B cell (primary cell): Measurements from ENCODE around the gene ST6GALNAC2. TPM values are rescaled to one million over a fixed set of nuclear protein-coding genes. Genes with fewer than 3 reads are reported as not detected.

Experiments used
- ATAC-seq: fragments of 200-7000 bp; cut with Tn5 transposase; one replicate; pipeline ENCODE4 v1.10.0; 2021; ENCODE audit warnings: low read depth, mild to moderate bottlenecking, moderate number of reproducible peaks, moderate library complexity
- CTCF ChIA-PET: fragments of 350-600 bp; sonication (Branson Sonifier 250); formaldehyde crosslinking; loops from one replicate; lab custom pipeline; 2021; ENCODE audit warnings: antibody characterized with exemption, inconsistent platforms; lab: Charles Lee
- POLR2A ChIA-PET: fragments of 350-600 bp; sonication (Branson Sonifier 250); formaldehyde crosslinking; loops from one replicate; lab custom pipeline; 2021; ENCODE audit warnings: antibody characterized with exemption; lab: Charles Lee
- DNase-seq: peaks from one replicate; pipeline ENCODE4 v3.0.0; 2013
- H2AFZ ChIP-seq: 2 replicates; pipeline ENCODE4 v1.6.1; 2012; ENCODE audit warnings: mild to moderate bottlenecking, low read depth, low read length; ENCODE audit not compliant: insufficient read depth, poor library complexity, severe bottlenecking
- H3K27ac ChIP-seq, 2 donors: 1 replicate in 1 of 2; 2 replicates in 1 of 2; pipeline ENCODE4 v1.5.1; 2012 to 2013; ENCODE audit warnings: low read length in 2 of 2, mild to moderate bottlenecking in 2 of 2, moderate library complexity in 1 of 2
- H3K27me3 ChIP-seq, 4 experiments: fragments of 200-600 bp in 1 of 4; sonication (generic) in 1 of 4; replicated peaks in 1 of 4; 1 replicate in 2 of 4; 2 replicates in 2 of 4; pipeline versions ENCODE4 v1.6.1 to v1.7.0; 2013 to 2016; ENCODE audit warnings: low read length in 3 of 4, mild to moderate bottlenecking in 2 of 4, mixed read lengths in 1 of 4, moderate library complexity in 1 of 4; ENCODE audit not compliant: insufficient read depth in 4 of 4, control insufficient read depth in 3 of 4; ENCODE audit errors: control extremely low read depth in 1 of 4
- H3K36me3 ChIP-seq, 2 experiments: replicated peaks in 1 of 2; 1 replicate in 1 of 2; 2 replicates in 1 of 2; pipeline versions ENCODE4 v1.6.1 to v1.7.1; 2013; ENCODE audit warnings: low read length in 1 of 2; ENCODE audit not compliant: insufficient read depth in 2 of 2, control insufficient read depth in 1 of 2; ENCODE audit errors: control extremely low read depth in 1 of 2, extremely low read depth in 1 of 2
- H3K4me1 ChIP-seq, 2 donors: fragments of 200-600 bp in 1 of 2; sonication (generic) in 1 of 2; 1 replicate in 1 of 2; 2 replicates in 1 of 2; pipeline versions ENCODE4 v1.5.1 to v1.6.1; 2013 to 2017; ENCODE audit warnings: low read length in 2 of 2; ENCODE audit not compliant: control insufficient read depth in 2 of 2, insufficient read depth in 2 of 2
- H3K4me2 ChIP-seq: replicated peaks from 2 replicates; pipeline ENCODE3; 2012; ENCODE audit warnings: mild to moderate bottlenecking, low read depth, low read length; ENCODE audit not compliant: poor library complexity, severe bottlenecking
- H3K4me3 ChIP-seq, 5 experiments: fragments of 200-600 bp in 1 of 5; sonication (generic) in 1 of 5; 1 replicate in 3 of 5; 2 replicates in 2 of 5; pipeline versions ENCODE4 v1.5.1 to v1.7.0; 2011 to 2016; ENCODE audit warnings: low read length in 4 of 5, mild to moderate bottlenecking in 4 of 5, low read depth in 2 of 5, control low read depth in 1 of 5, moderate library complexity in 1 of 5; ENCODE audit not compliant: insufficient read depth in 1 of 5; ENCODE audit errors: control extremely low read depth in 1 of 5, extremely low read depth in 1 of 5
- H3K79me2 ChIP-seq: fragments of 200-600 bp; sonication (generic); one replicate; pipeline ENCODE4 v1.6.0; 2016; ENCODE audit warnings: low read length; ENCODE audit not compliant: control insufficient read depth, insufficient read depth
- H3K9ac ChIP-seq: fragments of 200-600 bp; sonication (generic); 2 replicates; pipeline ENCODE4 v1.6.1; 2017; ENCODE audit warnings: mild to moderate bottlenecking, low read length, moderate library complexity
- H3K9me3 ChIP-seq, 3 donors: one replicate each; pipeline versions ENCODE4 v1.6.1 to v1.7.1; 2013; ENCODE audit warnings: low read length in 2 of 3; ENCODE audit not compliant: control insufficient read depth in 2 of 3, insufficient read depth in 1 of 3; ENCODE audit errors: control extremely low read depth in 1 of 3
- H4K20me1 ChIP-seq: 2 replicates; pipeline ENCODE4 v1.6.0; 2012; ENCODE audit warnings: mild to moderate bottlenecking, low read length; ENCODE audit not compliant: insufficient read depth, control insufficient read depth, poor library complexity, severe bottlenecking
- H3K27ac Mint-ChIP-seq: one replicate; pipeline ENCODE4 v1.8.0; 2021; ENCODE audit warnings: mixed read lengths
- H3K27me3 Mint-ChIP-seq: one replicate; pipeline ENCODE4 v1.8.0; 2021; ENCODE audit warnings: mixed read lengths
- H3K4me1 Mint-ChIP-seq: one replicate; pipeline ENCODE4 v1.8.0; 2021; ENCODE audit warnings: mixed read lengths
- H3K4me3 Mint-ChIP-seq: one replicate; pipeline ENCODE4 v1.8.0; 2021; ENCODE audit warnings: mixed read lengths
- H3K9me3 Mint-ChIP-seq: one replicate; pipeline ENCODE4 v1.8.0; 2022; ENCODE audit warnings: mixed read lengths; ENCODE audit not compliant: insufficient read depth
- CTCF ChIP-seq: fragments of 200-600 bp; IDR thresholded peaks from one replicate; pipeline ENCODE4 v1.8.0; 2022; ENCODE audit warnings: antibody characterized with exemption, mild to moderate bottlenecking
- EZH2 ChIP-seq: IDR thresholded peaks from 2 replicates; pipeline ENCODE4 v1.6.1; 2012; ENCODE audit warnings: borderline replicate concordance, low read depth, mild to moderate bottlenecking, moderate library complexity, low read length; ENCODE audit not compliant: insufficient read depth, poor library complexity, severe bottlenecking
- WGBS: methylation state at CpG from one replicate; pipeline ENCODE4 v1.1.5; 2013; ENCODE audit warnings: missing lambda C conversion rate; ENCODE audit not compliant: insufficient coverage; 5-methylcytosine and 5-hydroxymethylcytosine counted together
- intact Hi-C: fragments of 100-400 bp; cut with micrococcal nuclease; formaldehyde crosslinking; loops from one replicate; pipeline ENCODE4 v1.10.0; 2022
- polyA plus RNA-seq: library from polyadenylated mRNA; depleted of rRNA; stranded (reverse); fragments of >200 nt; gene quantifications from 2 replicates; pipeline ENCODE4 v1.2.3, GENCODE V29; 2012
- total RNA-seq, 2 donors: library from RNA; stranded (reverse); fragments of 120-200 nt in 1 of 2; gene quantifications; 1 replicate in 1 of 2; 2 replicates in 1 of 2; pipeline versions ENCODE4 v1.2.3 to v1.2.4, GENCODE V29; 2013 to 2022

ST6GALNAC2 gene
- total and polyA plus RNA-seq, 2 donors (not counting 1 experiment from before 2014, with no cell fraction given) = 0.58 to 2.7 TPM

GRCh38 chr17:76535788-76536510 is 49.7 kb downstream of the ST6GALNAC2 start:
- no peak overlapping the region for H3K27ac Mint-ChIP-seq

More at GRCh38 chr17:76535788-76536510, 49.7 kb downstream of the ST6GALNAC2 start:
- DNase-seq (no peak), ATAC-seq (no peak)
- no peak overlapping the region for H3K27ac ChIP-seq
- 80% methylated on average over 16 of the region's 19 CpGs for WGBS
- H3K9ac ChIP-seq = no peak overlapping the region
- CTCF ChIA-PET = interaction anchor here (1.2 to 2.5 kb wide), 3 partner anchors 8 to 13 kb away, joined by 5 to 16 read pairs (median 6); no protein-coding TSS in a partner anchor
- POLR2A ChIA-PET = interaction anchor here (0.6 to 1.1 kb wide), 2 partner anchors 8 to 38 kb away, joined by 5 read pairs; no protein-coding TSS in a partner anchor
- Mint-ChIP-seq H3K4me3 (peak overlapping the region; percentile 14), H3K27me3 (peaks cover 18% of the 10 kb centered on the region), H3K4me1 (peaks cover 34% of the 10 kb centered on the region), H3K9me3 (no peaks in the 10 kb centered on the region)
- TF ChIP-seq EZH2 = no peak
- TF ChIP-seq CTCF = no peak
- no peak overlapping the region for H2AFZ ChIP-seq
- no peaks in the 10 kb centered on the region for H3K36me3 ChIP-seq
- H3K4me1 ChIP-seq = peaks cover 24 to 30% of the 10 kb centered on the region in 2 donors
- H3K9me3 ChIP-seq = peaks cover 0 to 6% (median 0%) of the 10 kb centered on the region in 3 donors
- no peak overlapping the region for H3K4me2 ChIP-seq
- peaks cover 10% of the 10 kb centered on the region for H4K20me1 ChIP-seq
- no peak overlapping the region for H3K4me3 ChIP-seq
- intact Hi-C loops = no loop called here
- peaks cover 49% of the 10 kb centered on the region for H3K79me2 ChIP-seq
- H3K27me3 ChIP-seq = peaks cover 0 to 39% (median 17%) of the 10 kb centered on the region in 4 experiments
